ENCODE results near the gene SUCLG2.
A peak's percentile ranks its signal among the peaks of the same experiment; 100 is the strongest.

SUCLG2 gene

DNA sequence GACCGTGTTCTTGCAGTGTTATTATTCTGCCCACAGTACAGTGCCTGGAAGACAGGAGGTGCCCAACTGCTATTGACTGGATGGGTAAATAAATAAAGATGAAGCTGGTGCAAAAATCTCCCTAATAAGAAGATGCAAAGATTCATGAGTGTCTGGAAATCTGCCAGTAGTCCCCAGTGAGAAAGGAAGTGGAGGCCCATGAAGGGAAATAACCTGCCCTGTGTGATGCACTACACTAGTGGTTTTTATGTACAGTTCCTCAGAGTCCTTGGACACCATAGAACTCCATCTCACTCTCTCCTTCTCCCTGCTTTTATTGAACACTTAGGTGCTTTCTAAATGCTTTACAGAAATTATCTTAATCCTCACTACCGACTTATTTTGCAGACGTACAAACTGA, 8.3 kb upstream of the SUCLG2 start:
- in situ Hi-C loops (cut with MboI; ENCODE audit: low sequenced_read_pairs), result no loop called here
- Histone ChIP-seq H3K9me3 (no peaks in the 10 kb centered on the region), H3K4me1 (no peaks in the 10 kb centered on the region), H3K27me3 (ENCODE audit: low read depth) (no peaks in the 10 kb centered on the region), H3K36me3 (replicated peaks) (no peaks in the 10 kb centered on the region), H3K4me3 (no peak overlapping the region)
- no peak for DNase-seq (ENCODE audit: low spot score in 2 of 2)

- no peak for DNase-seq (ENCODE audit: low spot score in 2 of 2)
- H3K27me3 ChIP-seq (ENCODE audit: low read depth), result no peaks in the 10 kb centered on the region
- in situ Hi-C loops (cut with MboI; ENCODE audit: low sequenced_read_pairs), result no loop called here
- no peaks in the 10 kb centered on the region for H3K36me3 ChIP-seq (replicated peaks)
- H3K4me1 ChIP-seq, result no peaks in the 10 kb centered on the region
- no peaks in the 10 kb centered on the region for H3K9me3 ChIP-seq
- H3K4me3 ChIP-seq, result no peak overlapping the region
Observed at GRCh38 chr3:67661089-67661488, 6.7 kb upstream of the SUCLG2 start.

GRCh38 chr3:67657192-67657591, 2.8 kb upstream of the SUCLG2 start:
- Histone ChIP-seq H3K36me3 (replicated peaks) (no peaks in the 10 kb centered on the region), H3K9me3 (no peaks in the 10 kb centered on the region), H3K4me3 (no peak overlapping the region), H3K27me3 (ENCODE audit: low read depth) (no peaks in the 10 kb centered on the region), H3K4me1 (peaks cover 7% of the 10 kb centered on the region)
- DNase-seq (ENCODE audit: low spot score in 2 of 2), result no peak
- in situ Hi-C loops (cut with MboI; ENCODE audit: low sequenced_read_pairs), result no loop called here

GRCh38 chr3:67656614-67657013, 2.2 kb upstream of the SUCLG2 start:
- no peak for DNase-seq (ENCODE audit: low spot score in 2 of 2)
- peaks cover 7% of the 10 kb centered on the region for H3K4me1 ChIP-seq
- H3K36me3 ChIP-seq (replicated peaks), result no peaks in the 10 kb centered on the region
- no peak overlapping the region for H3K4me3 ChIP-seq
- in situ Hi-C loops (cut with MboI; ENCODE audit: low sequenced_read_pairs), result no loop called here
- no peaks in the 10 kb centered on the region for H3K27me3 ChIP-seq (ENCODE audit: low read depth)
- H3K9me3 ChIP-seq, result no peaks in the 10 kb centered on the region

- H3K9me3 ChIP-seq, result no peaks in the 10 kb centered on the region
- H3K27me3 ChIP-seq (ENCODE audit: low read depth), result no peaks in the 10 kb centered on the region
- in situ Hi-C loops (cut with MboI; ENCODE audit: low sequenced_read_pairs), result no loop called here
- H3K36me3 ChIP-seq (replicated peaks), result no peaks in the 10 kb centered on the region
- no peak overlapping the region for H3K4me3 ChIP-seq
- H3K4me1 ChIP-seq, result peaks cover 7% of the 10 kb centered on the region
- no peak for DNase-seq (ENCODE audit: low spot score in 2 of 2)
Observed at GRCh38 chr3:67655364-67656121, 1.1 kb upstream of the SUCLG2 start.

DNA sequence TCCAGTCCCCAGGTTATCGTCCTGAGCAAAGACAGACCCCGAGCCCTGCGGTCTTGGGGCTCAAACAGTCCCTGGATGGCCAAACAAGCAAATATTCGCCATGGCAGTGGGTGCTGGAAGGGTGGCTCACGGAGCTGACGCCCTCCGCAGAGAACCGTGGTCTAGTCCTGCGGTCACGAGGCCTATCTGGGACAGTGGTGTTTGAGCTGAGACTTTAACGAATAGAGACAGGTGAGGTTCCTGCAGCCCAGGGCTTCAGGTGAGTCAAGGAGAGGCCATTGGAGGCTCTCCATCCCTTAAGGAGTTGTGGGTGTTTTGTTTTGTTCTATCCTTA, 399 bp upstream of the SUCLG2 start:
- Histone ChIP-seq H3K27me3 (ENCODE audit: low read depth) (no peaks in the 10 kb centered on the region), H3K4me1 (peaks cover 7% of the 10 kb centered on the region), H3K36me3 (replicated peaks) (no peaks in the 10 kb centered on the region), H3K4me3 (peak overlapping the region; percentile 54), H3K9me3 (no peaks in the 10 kb centered on the region)
- in situ Hi-C loops (cut with MboI; ENCODE audit: low sequenced_read_pairs), result no loop called here
- DNase-seq (ENCODE audit: low spot score in 2 of 2), result no peak

DNA sequence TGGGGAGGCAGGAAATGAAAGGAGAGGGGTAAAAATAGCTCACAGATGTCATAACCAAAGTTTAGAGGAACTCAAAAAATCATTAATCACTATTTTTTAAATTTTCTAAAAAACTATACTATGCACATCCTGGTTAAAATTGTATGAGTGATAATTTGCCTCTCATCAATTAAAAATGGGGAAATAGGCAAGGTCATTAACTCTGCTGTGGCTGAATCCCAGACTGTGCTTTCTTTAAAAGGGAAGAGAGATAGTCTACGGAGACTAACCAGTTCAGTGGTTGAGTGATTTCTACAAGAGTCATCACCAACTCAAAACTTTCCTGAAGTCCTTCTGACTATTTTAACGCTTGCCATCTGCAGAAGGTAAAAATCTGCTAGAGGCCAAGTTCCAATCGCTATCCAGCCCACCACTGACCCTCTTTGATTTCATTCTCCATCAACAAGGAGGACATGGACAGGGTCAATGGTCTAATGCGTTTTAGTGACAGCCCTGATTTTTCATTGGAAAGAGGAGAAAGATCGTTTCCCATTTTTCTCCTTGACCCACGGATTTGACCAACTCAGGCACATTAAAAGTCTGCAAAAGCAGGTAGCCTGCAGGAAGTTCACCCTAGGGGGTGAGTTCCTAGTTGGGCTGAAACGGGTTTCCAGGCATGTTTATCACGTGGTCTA, 850 bp downstream of the SUCLG2 start:
- H3K36me3 ChIP-seq (replicated peaks), result no peaks in the 10 kb centered on the region; the same call in 1 of the 2 replicates

GRCh38 chr3:67650084-67650483, 4.3 kb downstream of the SUCLG2 start:
- Histone ChIP-seq H3K36me3 (replicated peaks) (no peaks in the 10 kb centered on the region; the same call in 1 of the 2 replicates), H3K4me3 (no peak overlapping the region), H3K9me3 (no peaks in the 10 kb centered on the region), H3K4me1 (peaks cover 7% of the 10 kb centered on the region), H3K27me3 (ENCODE audit: low read depth) (no peaks in the 10 kb centered on the region)
- DNase-seq (ENCODE audit: low spot score in 2 of 2), result no peak
- in situ Hi-C loops (cut with MboI; ENCODE audit: low sequenced_read_pairs), result no loop called here

More for the DNA sequence above, 850 bp downstream of the SUCLG2 start:
- Histone ChIP-seq H3K4me1 (peaks cover 7% of the 10 kb centered on the region), H3K9me3 (no peaks in the 10 kb centered on the region), H3K4me3 (peak overlapping the region; percentile 54), H3K27me3 (ENCODE audit: low read depth) (no peaks in the 10 kb centered on the region)
- in situ Hi-C loops (cut with MboI; ENCODE audit: low sequenced_read_pairs), result no loop called here
- DNase-seq (ENCODE audit: low spot score in 2 of 2), result no peak

DNA sequence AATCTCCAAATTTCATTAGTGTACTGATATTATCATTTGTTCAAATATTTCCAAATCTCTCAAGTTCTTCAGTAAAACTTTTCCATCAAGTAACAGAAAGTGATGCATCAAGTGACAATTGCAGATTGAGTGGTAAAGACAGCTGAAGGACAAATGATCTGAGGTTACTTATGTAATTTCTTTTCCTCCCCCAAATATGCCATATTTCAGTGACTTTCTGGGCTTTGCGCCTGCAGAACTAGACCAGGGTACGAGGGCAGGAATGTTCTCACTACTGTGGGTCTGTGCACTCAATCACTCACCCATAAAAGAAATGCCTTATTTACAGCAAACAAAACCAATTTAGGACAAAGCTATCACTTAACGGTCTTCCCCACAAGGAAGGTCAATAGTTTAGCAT, 4.7 kb downstream of the SUCLG2 start:
- H3K36me3 ChIP-seq (replicated peaks), result no peaks in the 10 kb centered on the region; the same call in 1 of the 2 replicates
- H3K4me1 ChIP-seq, result peaks cover 4% of the 10 kb centered on the region
- in situ Hi-C loops (cut with MboI; ENCODE audit: low sequenced_read_pairs), result no loop called here
- H3K27me3 ChIP-seq (ENCODE audit: low read depth), result no peaks in the 10 kb centered on the region
- H3K4me3 ChIP-seq, result no peak overlapping the region
- no peaks in the 10 kb centered on the region for H3K9me3 ChIP-seq
- no peak for DNase-seq (ENCODE audit: low spot score in 2 of 2)

GRCh38 chr3:67648701-67649100, 5.7 kb downstream of the SUCLG2 start:
- in situ Hi-C loops (cut with MboI; ENCODE audit: low sequenced_read_pairs), result no loop called here
- Histone ChIP-seq H3K27me3 (ENCODE audit: low read depth) (no peaks in the 10 kb centered on the region), H3K4me1 (peaks cover 3% of the 10 kb centered on the region)

GRCh38 chr3:67648229-67648628, 6.2 kb downstream of the SUCLG2 start:
- peaks cover 2% of the 10 kb centered on the region for H3K36me3 ChIP-seq (replicated peaks)
- no peak for DNase-seq (ENCODE audit: low spot score in 2 of 2)
- in situ Hi-C loops (cut with MboI; ENCODE audit: low sequenced_read_pairs), result no loop called here
- H3K4me1 ChIP-seq, result no peaks in the 10 kb centered on the region; the same call in 1 of the 2 replicates
- H3K9me3 ChIP-seq, result no peaks in the 10 kb centered on the region
- H3K27me3 ChIP-seq (ENCODE audit: low read depth), result no peaks in the 10 kb centered on the region
- H3K4me3 ChIP-seq, result no peak overlapping the region

More at GRCh38 chr3:67648701-67649100, 5.7 kb downstream of the SUCLG2 start:
- Histone ChIP-seq H3K4me3 (no peak overlapping the region), H3K9me3 (no peaks in the 10 kb centered on the region), H3K36me3 (replicated peaks) (peaks cover under 1% of the 10 kb centered on the region)
- no peak for DNase-seq (ENCODE audit: low spot score in 2 of 2)

DNA sequence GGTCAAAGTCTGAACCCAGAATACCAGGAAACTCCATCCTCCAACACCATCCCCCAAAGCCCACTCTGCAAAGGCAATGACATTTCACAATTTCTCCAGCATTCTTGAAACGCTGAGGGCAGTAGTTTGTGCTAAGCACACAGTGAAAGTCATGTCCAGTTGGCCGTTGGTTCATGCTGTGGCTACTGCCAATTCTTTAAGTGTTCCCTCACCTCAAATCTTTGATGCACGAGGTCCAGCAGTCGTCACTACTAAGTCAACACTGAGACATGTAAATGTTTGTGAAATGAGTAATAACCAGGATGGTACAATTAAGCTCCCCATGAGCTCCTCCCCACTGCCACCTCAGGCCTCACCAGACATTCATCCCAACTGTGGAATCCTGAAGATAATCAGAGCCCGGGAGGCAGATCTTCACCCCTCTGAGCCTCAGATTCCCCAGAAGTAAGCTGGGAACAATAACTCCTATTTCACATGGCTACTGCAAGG, 7.0 kb downstream of the SUCLG2 start:
- peaks cover 2% of the 10 kb centered on the region for H3K36me3 ChIP-seq (replicated peaks)
- no peak for DNase-seq (ENCODE audit: low spot score in 2 of 2)
- H3K27me3 ChIP-seq (ENCODE audit: low read depth), result no peaks in the 10 kb centered on the region
- H3K4me3 ChIP-seq, result no peak overlapping the region
- in situ Hi-C loops (cut with MboI; ENCODE audit: low sequenced_read_pairs), result no loop called here
- H3K4me1 ChIP-seq, result no peaks in the 10 kb centered on the region; the same call in 1 of the 2 replicates
- H3K9me3 ChIP-seq, result no peaks in the 10 kb centered on the region

DNA sequence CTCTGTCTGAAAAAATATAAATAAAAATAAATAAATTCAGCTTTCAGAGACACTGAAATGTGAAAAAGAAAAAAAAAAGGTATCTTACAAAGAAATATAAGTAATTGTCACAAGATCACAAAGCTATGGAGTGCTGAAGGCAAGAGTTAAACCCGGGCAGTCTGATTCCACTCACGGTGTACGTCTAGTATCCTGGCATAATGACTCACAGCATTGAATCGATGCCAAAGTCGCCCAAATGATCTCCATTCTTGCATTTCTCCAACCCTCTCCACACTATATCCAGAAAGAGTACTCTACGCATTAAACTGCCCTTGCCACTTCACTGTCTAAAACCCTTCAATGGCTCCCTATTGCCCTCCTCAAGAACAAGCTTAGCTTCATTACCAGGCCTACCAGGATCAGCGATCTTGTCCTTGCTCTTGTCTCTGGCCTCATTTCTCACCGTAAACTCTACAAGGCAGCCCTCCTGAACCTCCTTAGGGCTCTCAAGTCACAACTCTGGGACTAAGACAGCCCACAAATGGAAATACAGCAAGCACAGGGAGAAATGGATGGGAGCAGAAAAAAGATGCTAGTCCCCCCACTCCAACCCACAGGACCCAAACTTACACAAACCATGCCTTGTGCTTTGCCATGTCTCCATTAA, 7.7 kb downstream of the SUCLG2 start:
- no peaks in the 10 kb centered on the region; the same call in 1 of the 2 replicates for H3K4me1 ChIP-seq
- no peak overlapping the region for H3K4me3 ChIP-seq
- in situ Hi-C loops (cut with MboI; ENCODE audit: low sequenced_read_pairs), result no loop called here
- H3K9me3 ChIP-seq, result no peaks in the 10 kb centered on the region
- H3K27me3 ChIP-seq (ENCODE audit: low read depth), result no peaks in the 10 kb centered on the region
- DNase-seq (ENCODE audit: low spot score in 2 of 2), result no peak
- H3K36me3 ChIP-seq (replicated peaks), result peaks cover 2% of the 10 kb centered on the region

DNA sequence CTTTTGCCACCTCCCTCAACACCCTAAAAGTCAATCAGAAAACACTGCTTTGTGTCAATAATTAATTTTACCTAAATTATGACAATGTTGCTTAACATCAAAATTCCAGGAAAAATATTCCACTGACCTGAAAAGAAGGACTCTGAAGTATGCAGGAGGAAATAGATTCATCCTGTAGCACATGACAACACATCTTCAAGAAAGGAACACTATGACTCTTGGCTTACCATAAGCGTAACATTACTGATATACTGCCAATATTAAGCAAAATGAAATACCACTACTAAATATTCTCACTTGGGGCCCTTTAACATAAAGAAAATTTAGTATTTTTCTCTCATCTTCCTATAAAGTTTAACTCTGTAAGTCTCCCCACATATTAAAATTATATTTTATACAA, 9.6 kb downstream of the SUCLG2 start:
- no peaks in the 10 kb centered on the region for H3K9me3 ChIP-seq
- no peaks in the 10 kb centered on the region for H3K27me3 ChIP-seq (ENCODE audit: low read depth)
- H3K36me3 ChIP-seq (replicated peaks), result peaks cover 2% of the 10 kb centered on the region
- no peaks in the 10 kb centered on the region; the same call in 1 of the 2 replicates for H3K4me1 ChIP-seq
- DNase-seq (ENCODE audit: low spot score in 2 of 2), result no peak
- no peak overlapping the region for H3K4me3 ChIP-seq
- in situ Hi-C loops (cut with MboI; ENCODE audit: low sequenced_read_pairs), result no loop called here
